IPS-11a (cell line): ENCODE results near the gene NSD2.

Experiments used
- H3K4me3 ChIP-seq: one replicate; pipeline ENCODE4 v1.5.1; 2013; ENCODE audit warnings: low read depth, low read length, control low read depth

Gene NSD2

DNA sequence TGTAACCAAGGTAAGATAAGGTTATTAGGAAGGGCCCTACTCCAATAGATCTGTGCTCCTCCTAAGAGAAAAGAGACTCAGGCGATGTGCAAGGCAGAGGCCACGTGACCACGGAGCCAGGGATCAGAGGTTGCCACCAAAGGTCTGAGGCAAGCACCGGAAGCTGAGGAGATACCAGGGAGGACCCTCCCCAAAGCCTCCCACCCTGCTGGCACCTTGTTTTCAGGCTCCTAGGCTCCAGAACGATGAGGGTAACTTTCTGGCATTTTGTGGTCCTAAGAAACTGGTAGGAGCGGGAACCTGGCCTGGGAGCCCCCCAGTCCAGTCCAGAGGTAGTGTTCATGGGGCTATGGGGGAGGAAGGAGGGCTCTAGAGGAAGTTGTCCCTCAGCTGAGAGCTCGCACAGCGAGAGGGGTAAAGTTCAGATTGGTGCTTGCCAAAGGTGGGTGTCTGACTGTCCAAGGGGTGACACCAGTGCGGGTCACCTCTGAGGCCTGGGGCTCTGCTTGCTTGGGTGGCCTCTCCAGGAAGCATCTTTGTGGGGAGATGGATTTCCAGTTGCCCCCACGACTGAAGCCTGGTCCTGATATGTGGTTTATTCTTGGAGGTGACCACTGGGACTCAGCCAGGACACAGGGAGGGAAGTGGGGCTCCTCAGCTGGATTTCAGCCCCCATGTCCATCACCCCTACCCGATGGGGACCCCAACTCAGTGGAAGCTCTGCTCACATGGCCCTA is 7.7 kb upstream of the NSD2 start:
- H3K4me3 ChIP-seq: no peak overlapping the region

GRCh38 chr4:1864076-1865008 is 6.9 kb upstream of the NSD2 start:
- H3K4me3 ChIP-seq: no peak overlapping the region

GRCh38 chr4:1866189-1866661 is 5.0 kb upstream of the NSD2 start:
- no peak overlapping the region for H3K4me3 ChIP-seq

GRCh38 chr4:1868293-1868692 is 2.9 kb upstream of the NSD2 start:
- H3K4me3 ChIP-seq: no peak overlapping the region

- H3K4me3 ChIP-seq: no peak overlapping the region
These were observed 2.3 kb upstream of the NSD2 start for GRCh38 chr4:1868912-1869311.

GRCh38 chr4:1869530-1870327 is 1.5 kb upstream of the NSD2 start:
- peak overlapping the region; percentile 53 for H3K4me3 ChIP-seq

DNA sequence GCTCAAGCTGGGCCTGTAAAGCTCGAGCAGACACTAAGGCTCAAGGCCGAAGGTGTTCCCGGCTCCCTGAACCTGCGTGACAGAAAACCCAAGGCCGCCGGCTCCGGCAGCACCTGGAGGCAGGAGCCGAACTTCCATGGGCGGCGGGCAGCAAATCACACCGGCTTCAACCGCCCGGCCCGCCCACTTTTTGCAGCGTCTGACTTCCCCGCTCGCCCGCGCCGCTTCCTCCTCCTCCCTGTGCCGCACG is 940 bp upstream of the NSD2 start:
- H3K4me3 ChIP-seq: peak overlapping the region; percentile 53

GRCh38 chr4:1871471-1872021 is 353 bp downstream of the NSD2 start:
- peak overlapping the region; percentile 72 for H3K4me3 ChIP-seq

- H3K4me3 ChIP-seq: peak overlapping the region; percentile 72
These were observed 1.7 kb downstream of the NSD2 start for GRCh38 chr4:1872870-1873269.

- no peak overlapping the region for H3K4me3 ChIP-seq
These were observed 2.1 kb downstream of the NSD2 start for GRCh38 chr4:1873291-1873690.

DNA sequence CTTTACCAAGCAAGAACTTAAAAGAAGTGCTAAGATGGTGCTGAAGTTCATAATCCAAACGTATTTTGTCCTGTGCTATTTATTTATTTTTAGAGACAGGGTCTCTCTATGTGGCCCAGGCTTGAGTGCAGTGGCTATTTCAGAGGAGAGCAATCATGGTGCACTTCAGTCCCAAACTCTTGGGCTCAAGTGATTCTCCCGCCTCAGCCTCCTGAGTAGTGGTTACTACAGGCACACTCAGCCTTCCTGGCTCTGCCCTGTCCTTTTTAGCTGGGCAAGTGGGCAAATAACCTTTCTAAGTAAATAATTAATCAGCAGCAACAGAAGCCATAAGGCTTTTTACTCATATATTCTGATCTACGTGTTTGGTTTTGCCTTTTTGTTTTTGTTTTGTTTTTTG is 2.6 kb downstream of the NSD2 start:
- H3K4me3 ChIP-seq: no peak overlapping the region

DNA sequence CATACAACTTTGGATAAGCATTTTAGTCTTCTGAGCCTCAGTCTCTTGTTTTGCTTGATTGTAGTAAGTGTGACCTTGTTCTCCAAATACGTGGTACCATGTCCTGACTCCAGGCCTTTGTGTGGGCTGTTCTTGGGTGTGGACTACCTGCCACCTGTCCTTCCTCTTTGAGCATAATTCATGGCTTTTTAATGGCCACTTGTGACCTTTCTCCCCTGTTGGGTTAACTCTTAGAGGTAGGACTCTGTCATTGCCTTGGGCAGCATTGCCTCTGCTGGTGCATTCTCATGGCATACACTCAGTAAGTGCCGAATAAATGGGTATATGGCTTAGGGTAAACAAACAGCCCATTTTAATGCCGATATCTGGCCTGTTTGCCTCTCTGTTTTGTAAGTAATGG is 3.0 kb downstream of the NSD2 start:
- H3K4me3 ChIP-seq: no peak overlapping the region

DNA sequence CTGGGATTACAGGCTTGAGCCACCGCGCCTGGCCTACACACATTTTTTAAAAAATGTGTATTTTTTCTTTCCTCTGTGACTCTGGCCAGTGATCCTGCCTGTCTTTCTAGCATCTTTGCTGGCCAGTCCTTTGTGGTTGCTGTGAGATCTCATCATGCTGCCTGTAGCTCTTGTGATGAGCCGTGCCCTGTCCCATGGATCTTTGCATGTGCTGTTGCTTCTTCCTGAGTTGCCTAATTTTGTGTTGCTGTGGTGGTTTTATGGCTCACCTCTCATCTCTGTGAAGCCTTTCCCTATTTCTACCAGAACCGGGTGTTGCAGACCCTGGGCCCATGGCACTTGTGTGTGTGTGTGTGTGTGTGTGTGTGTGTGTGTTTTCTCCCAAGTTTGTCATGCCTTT is 8.3 kb downstream of the NSD2 start:
- H3K4me3 ChIP-seq: no peak overlapping the region

- H3K4me3 ChIP-seq: no peak overlapping the region
These were observed 9.1 kb downstream of the NSD2 start for GRCh38 chr4:1880332-1880731.

- H3K4me3 ChIP-seq: no peak overlapping the region
These were observed 11.7 kb downstream of the NSD2 start for GRCh38 chr4:1882850-1883271.

DNA sequence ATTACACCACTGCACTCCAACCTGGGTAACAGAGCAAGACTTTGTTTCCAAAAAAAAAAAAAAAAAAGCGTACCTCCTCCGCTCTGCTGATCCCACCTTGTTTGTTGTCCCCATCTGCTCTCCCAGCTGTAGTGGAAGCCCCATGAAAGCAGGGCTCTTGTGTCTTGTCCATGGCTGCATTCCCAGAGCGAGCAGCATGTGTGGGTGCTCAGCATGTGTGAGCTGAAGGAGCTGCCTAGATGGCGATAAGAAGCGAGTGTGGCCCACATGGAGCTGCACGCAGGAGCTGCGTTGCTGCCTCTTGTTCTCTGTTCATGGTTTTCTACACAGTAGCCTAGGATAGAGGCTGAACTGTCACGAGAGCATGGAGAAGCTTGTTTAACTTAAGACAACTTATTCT is 12.4 kb downstream of the NSD2 start:
- no peak overlapping the region for H3K4me3 ChIP-seq

DNA sequence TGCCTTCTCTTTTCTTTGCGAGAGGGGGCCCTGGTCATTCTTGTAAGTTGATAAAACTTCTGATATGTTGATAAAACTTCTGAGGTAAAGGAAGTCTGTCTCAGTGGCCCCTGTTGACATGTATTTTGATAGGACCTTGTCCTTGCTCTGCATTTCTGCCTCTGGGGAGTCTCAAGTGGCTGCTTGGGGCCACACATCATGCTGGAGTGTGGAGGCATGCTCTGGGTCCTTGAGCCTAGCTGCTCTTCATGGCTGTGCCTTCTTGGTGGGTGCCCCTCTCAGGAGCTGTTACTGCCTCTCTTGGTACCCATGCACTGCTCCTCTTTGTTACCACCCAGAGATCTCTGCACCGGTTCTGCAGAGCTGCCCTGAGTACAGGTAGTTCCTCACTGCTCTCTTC is 14.2 kb downstream of the NSD2 start:
- H3K4me3 ChIP-seq: no peak overlapping the region

GRCh38 chr4:1887052-1887451 is 15.9 kb downstream of the NSD2 start:
- no peak overlapping the region for H3K4me3 ChIP-seq

- no peak overlapping the region for H3K4me3 ChIP-seq
These were observed 19.9 kb downstream of the NSD2 start for GRCh38 chr4:1890979-1891570.

DNA sequence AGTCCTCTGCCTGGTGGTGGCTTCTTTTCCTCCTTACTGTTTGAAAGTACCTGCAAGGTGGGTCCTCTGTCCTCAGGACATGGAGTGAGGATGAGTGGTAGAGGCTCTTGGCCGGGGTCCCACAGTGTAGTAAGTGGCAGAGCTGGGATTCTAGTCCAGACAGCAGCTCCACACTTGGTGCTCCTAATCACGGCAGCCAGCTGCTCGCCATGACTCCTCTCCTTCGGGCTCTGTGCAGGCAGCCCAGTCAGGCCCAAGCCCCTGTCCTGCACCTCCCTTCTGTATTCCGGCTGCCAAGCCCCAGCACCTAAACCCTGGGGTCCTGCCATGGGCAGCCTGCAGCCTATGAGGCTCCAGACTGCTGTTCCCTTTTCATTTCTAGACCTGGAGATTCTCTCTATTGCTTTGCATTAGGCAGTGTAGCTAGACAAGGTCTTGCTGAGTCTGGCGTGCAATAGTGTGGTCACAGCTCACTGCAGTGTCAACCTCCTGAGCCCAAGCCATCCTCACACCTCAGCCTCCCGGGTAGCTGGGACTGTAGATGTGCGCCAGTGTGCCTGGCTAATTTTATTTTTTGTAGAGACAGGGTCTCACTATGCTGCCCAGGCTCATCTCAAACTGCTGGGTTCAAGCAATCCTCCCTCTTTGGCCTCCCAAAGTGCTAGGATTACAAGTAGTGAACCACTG is 24.9 kb downstream of the NSD2 start:
- no peak overlapping the region for H3K4me3 ChIP-seq
